MCF 10A (cell line): ENCODE results near the gene FGFR2. TPM values are rescaled to one million over a fixed set of nuclear protein-coding genes. Genes with fewer than 3 reads are reported as not detected.

Experiments used
- BruUV-seq: library from RNA; stranded (reverse); fragments of 400-500 nt; replicated peaks from 2 replicates; lab custom pipeline; 2021; lab: Mats Ljungman, UMichigan
- CTCF ChIA-PET: fragments of 300-600 bp; sonication (Branson Sonifier 250); formaldehyde crosslinking; extraction: SDS; loops from one replicate; lab custom pipeline; 2021; ENCODE audit warnings: antibody characterized with exemption, inconsistent platforms; lab: Yijun Ruan, JAX
- POLR2A ChIA-PET: fragments of 300-600, 350-650 bp; sonication (Branson Sonifier 250); formaldehyde crosslinking; extraction: SDS; loops from one replicate; lab custom pipeline; 2020; ENCODE audit warnings: antibody characterized with exemption, inconsistent platforms; lab: Yijun Ruan, JAX
- DNase-seq: peaks from one replicate; pipeline ENCODE4 v3.0.0-alpha.2; 2018; ENCODE audit not compliant: unreplicated experiment
- H3K27ac Mint-ChIP-seq: one replicate; pipeline ENCODE4 v1.8.0; 2022; ENCODE audit warnings: mild to moderate bottlenecking, low read depth, mixed read lengths; ENCODE audit not compliant: unreplicated experiment
- H3K27me3 Mint-ChIP-seq: one replicate; pipeline ENCODE4 v1.8.0; 2022; ENCODE audit warnings: mixed read lengths; ENCODE audit not compliant: insufficient read depth, unreplicated experiment
- H3K36me3 Mint-ChIP-seq: one replicate; pipeline ENCODE4 v1.8.0; 2022; ENCODE audit warnings: mild to moderate bottlenecking, moderate library complexity, mixed read lengths; ENCODE audit not compliant: insufficient read depth, unreplicated experiment
- H3K4me1 Mint-ChIP-seq: one replicate; pipeline ENCODE4 v1.8.0; 2022; ENCODE audit warnings: mixed read lengths; ENCODE audit not compliant: insufficient read depth, unreplicated experiment
- H3K4me3 Mint-ChIP-seq: one replicate; pipeline ENCODE4 v1.8.0; 2022; ENCODE audit warnings: mild to moderate bottlenecking, moderate library complexity, mixed read lengths; ENCODE audit not compliant: unreplicated experiment
- H3K9me3 Mint-ChIP-seq: one replicate; pipeline ENCODE4 v1.8.0; 2022; ENCODE audit warnings: mixed read lengths; ENCODE audit not compliant: unreplicated experiment
- intact Hi-C: fragments of 100-400 bp; cut with micrococcal nuclease; formaldehyde crosslinking; loops from 2 replicates; pipeline ENCODE4 v1.14.1; 2022
- total RNA-seq: library from RNA; stranded (reverse); gene quantifications from 2 replicates; pipeline ENCODE4 v1.2.3, GENCODE V29; 2022
- TF ChIP-seq, protein P1 (sequence below): fragments of 200-600 bp; IDR thresholded peaks from one replicate; pipeline ENCODE4 v1.8.0; 2022; ENCODE audit warnings: antibody characterized with exemption, mild to moderate bottlenecking; ENCODE audit not compliant: unreplicated experiment

FGFR2 gene
- total RNA-seq, 1 experiment from 2014 or later: 2.7 TPM

DNA sequence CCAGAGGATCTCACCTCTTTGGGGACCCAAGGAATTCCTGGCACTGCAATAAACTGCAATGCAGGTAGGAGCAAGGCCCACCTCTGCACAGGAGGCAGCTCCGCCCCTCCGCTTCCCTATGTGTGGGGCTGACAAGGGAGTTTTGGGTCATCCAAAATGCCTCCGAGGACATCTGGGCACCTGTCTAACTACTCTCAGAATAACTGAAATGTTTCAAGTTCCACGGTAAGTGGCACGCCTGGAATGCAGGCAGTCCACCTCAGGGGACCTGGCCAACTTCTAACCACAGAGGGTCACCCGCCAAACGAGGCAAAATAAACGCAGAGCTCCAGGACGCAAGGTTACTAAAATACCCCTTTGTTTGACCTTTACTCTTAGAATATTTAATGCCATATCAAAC, 102.5 kb downstream of the FGFR2 start:
- no TSS peak for BruUV-seq
- no peaks in the 10 kb centered on the region for H3K27me3 Mint-ChIP-seq
- no peaks in the 10 kb centered on the region for H3K9me3 Mint-ChIP-seq

DNA sequence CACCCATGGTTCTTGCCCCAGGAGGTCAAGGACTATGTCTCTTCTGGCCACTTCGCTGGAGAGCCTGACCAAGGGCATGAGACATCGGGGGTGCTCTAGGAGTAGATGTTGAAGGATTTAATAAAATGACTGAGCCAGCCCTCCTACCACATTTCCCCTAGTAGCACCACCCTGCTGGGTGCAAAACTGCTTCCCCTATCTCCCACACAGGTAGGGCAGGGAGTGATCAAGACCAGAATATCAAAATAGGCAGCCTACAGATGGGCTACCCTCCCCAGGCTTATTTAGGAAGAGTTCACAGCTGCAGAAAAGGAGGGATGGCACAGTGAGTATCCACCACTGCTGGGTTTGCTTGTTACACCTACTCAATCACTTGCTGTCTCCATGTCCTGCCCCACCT, 103.9 kb downstream of the FGFR2 start:
- BruUV-seq: no TSS peak
- Mint-ChIP-seq H3K4me1 (no peaks in the 10 kb centered on the region), H3K9me3 (no peaks in the 10 kb centered on the region), H3K4me3 (no peak overlapping the region), H3K36me3 (no peaks in the 10 kb centered on the region), H3K27me3 (no peaks in the 10 kb centered on the region), H3K27ac (no peak overlapping the region)
- TF ChIP-seq, protein P1, sequence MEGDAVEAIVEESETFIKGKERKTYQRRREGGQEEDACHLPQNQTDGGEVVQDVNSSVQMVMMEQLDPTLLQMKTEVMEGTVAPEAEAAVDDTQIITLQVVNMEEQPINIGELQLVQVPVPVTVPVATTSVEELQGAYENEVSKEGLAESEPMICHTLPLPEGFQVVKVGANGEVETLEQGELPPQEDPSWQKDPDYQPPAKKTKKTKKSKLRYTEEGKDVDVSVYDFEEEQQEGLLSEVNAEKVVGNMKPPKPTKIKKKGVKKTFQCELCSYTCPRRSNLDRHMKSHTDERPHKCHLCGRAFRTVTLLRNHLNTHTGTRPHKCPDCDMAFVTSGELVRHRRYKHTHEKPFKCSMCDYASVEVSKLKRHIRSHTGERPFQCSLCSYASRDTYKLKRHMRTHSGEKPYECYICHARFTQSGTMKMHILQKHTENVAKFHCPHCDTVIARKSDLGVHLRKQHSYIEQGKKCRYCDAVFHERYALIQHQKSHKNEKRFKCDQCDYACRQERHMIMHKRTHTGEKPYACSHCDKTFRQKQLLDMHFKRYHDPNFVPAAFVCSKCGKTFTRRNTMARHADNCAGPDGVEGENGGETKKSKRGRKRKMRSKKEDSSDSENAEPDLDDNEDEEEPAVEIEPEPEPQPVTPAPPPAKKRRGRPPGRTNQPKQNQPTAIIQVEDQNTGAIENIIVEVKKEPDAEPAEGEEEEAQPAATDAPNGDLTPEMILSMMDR: no peak
- no peak for DNase-seq
- intact Hi-C loops: no loop called here
- CTCF ChIA-PET: no interaction called here
- POLR2A ChIA-PET: no interaction called here

More for the DNA sequence above, 102.5 kb downstream of the FGFR2 start:
- Mint-ChIP-seq H3K36me3 (no peaks in the 10 kb centered on the region), H3K4me1 (no peaks in the 10 kb centered on the region), H3K4me3 (no peak overlapping the region), H3K27ac (no peak overlapping the region)
- TF ChIP-seq, protein P1: no peak
- intact Hi-C loops: no loop called here
- no peak for DNase-seq
- POLR2A ChIA-PET: no interaction called here
- CTCF ChIA-PET: interaction anchor here (0.7 kb wide), 1 partner anchor 294 kb away, joined by 4 read pairs; no protein-coding TSS in a partner anchor

DNA sequence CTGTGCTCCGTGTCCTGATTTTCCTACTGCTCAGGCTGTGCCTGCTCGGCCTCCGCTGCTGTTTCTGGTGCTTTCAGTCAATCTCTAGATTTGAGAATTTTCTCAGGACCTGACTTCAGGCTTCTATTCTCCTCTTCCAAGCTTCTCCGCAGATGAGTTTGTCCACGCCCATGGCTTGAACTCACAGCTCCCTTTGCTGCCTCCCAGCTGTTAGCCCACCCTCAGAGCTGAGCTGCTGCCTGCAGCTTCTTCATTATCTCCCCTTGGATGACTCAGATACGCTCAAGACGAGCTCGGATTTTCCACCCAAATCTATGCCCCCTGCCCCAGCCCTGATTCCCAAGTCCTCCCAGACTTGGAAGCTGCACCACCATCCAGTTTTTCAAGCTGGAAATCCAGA, 104.7 kb downstream of the FGFR2 start:
- Mint-ChIP-seq H3K4me3 (no peak overlapping the region), H3K9me3 (no peaks in the 10 kb centered on the region), H3K27me3 (no peaks in the 10 kb centered on the region), H3K4me1 (no peaks in the 10 kb centered on the region), H3K27ac (no peak overlapping the region), H3K36me3 (no peaks in the 10 kb centered on the region)
- TF ChIP-seq, protein P1: no peak
- intact Hi-C loops: no loop called here
- BruUV-seq: no TSS peak
- ChIA-PET POLR2A (no interaction called here), CTCF (no interaction called here)
- no peak for DNase-seq

DNA sequence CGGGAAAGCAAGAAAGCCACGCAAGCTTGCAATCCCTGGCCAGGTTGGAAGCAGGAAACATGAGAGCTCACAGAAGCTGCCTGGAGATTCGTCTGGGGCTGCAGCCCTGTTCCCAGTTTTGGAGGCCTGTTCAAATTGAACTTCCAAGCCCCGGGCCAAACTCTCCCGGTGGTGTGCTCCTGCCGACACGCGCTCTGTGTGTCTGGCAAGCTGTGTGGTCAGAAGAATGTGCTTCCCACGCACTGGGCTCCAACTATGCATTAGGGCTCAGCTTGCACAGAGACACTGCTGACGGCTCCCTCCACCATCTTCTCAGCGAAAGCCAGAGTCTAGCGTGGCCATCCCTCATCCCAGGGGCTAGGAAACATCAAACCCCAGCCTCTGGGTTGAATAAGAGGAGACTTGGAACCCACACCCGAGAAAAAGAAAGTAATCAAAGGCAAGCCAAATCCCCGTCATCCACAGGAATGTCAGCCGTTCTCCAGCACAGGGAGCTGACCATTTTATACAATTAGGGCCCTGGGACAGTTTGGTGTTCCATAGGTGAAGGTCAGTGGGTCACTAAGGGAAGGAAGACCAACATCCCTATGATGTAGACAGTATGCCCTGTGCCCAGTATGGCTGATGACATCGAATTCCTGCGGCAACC, 107.2 kb downstream of the FGFR2 start:
- H3K4me3 Mint-ChIP-seq: no peak overlapping the region
- H3K4me1 Mint-ChIP-seq: no peaks in the 10 kb centered on the region
- H3K27me3 Mint-ChIP-seq: no peaks in the 10 kb centered on the region
- POLR2A ChIA-PET: no interaction called here
- CTCF ChIA-PET: interaction anchor here (1.3 kb wide), 1 partner anchor 15 kb away, joined by 4 read pairs; no protein-coding TSS in a partner anchor
- no TSS peak for BruUV-seq
- intact Hi-C loops: no loop called here
- H3K27ac Mint-ChIP-seq: no peak overlapping the region
- DNase-seq: no peak
- H3K36me3 Mint-ChIP-seq: no peaks in the 10 kb centered on the region
- TF ChIP-seq, protein P1: no peak
- no peaks in the 10 kb centered on the region for H3K9me3 Mint-ChIP-seq
